LNCaP clone FGC (cell line): Measurements from ENCODE around the gene CAPZA2.

Experiments used
- DNase-seq: peaks from one replicate; pipeline ENCODE4 v3.0.0-alpha.2; 2011; ENCODE audit warnings: low read depth
- H3K4me3 ChIP-seq: 2 replicates; pipeline ENCODE4 v1.5.1; 2011; ENCODE audit warnings: mild to moderate bottlenecking, low read depth, low read length, control low read depth
- CTCF ChIP-seq: IDR thresholded peaks from 2 replicates; pipeline ENCODE4 v1.5.1; 2012; ENCODE audit warnings: mild to moderate bottlenecking; ENCODE audit not compliant: control insufficient read depth, insufficient read depth; ENCODE audit errors: extremely low read depth

CAPZA2 gene

DNA sequence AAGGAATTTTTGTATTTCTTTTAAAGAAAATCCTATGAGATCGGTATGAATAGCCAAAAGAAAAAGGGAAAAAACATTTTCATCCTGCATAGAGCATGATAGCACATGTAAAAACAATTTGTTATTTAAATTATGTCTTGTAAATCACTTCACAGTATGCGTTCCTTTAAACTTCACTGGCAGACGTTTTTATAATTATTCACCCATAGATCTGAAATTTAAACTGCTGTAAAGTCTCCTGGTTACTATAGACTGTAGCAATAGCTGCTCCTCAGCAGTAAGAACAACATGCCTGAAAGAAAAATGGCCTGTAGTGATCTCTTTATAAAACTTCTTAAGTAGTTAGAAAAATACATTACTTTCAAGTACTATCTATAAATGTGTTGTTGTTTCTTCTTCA, 26.5 kb downstream of the CAPZA2 start:
- no peak overlapping the region for H3K4me3 ChIP-seq
- TF ChIP-seq CTCF, result no peak
- no peak for DNase-seq

GRCh38 chr7:116895849-116896248, 33.5 kb downstream of the CAPZA2 start:
- no peak overlapping the region for H3K4me3 ChIP-seq
- TF ChIP-seq CTCF, result no peak
- DNase-seq, result no peak

- no peak overlapping the region for H3K4me3 ChIP-seq
- TF ChIP-seq CTCF, result no peak
- no peak for DNase-seq
Observed at GRCh38 chr7:116897661-116898060, 35.3 kb downstream of the CAPZA2 start.

GRCh38 chr7:116899308-116899707, 36.9 kb downstream of the CAPZA2 start:
- no peak for DNase-seq
- TF ChIP-seq CTCF, result no peak
- no peak overlapping the region for H3K4me3 ChIP-seq

DNA sequence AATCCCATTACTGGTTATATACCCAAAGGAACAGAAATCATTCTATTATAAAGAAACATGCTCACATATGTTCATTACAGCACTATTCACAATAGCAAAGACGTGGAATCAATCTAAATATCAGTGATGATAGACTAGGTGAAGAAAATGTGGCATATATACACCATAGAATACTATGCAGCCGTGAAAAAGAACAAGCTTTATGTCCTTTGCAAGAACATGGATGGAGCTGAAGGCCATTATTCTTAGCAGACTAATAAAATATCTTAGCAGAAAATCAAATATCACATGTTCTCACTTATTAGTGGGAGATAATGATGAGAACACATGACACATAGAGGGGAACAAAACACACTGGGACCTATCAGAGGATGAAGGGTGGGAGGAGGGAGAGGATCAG, 38.8 kb downstream of the CAPZA2 start:
- no peak for DNase-seq
- TF ChIP-seq CTCF, result no peak
- no peak overlapping the region for H3K4me3 ChIP-seq

GRCh38 chr7:116902867-116903266, 40.5 kb downstream of the CAPZA2 start:
- TF ChIP-seq CTCF, result no peak
- DNase-seq, result no peak
- H3K4me3 ChIP-seq, result no peak overlapping the region

- no peak overlapping the region for H3K4me3 ChIP-seq
- TF ChIP-seq CTCF, result no peak
- DNase-seq, result no peak
Observed at GRCh38 chr7:116906391-116906790, 44.0 kb downstream of the CAPZA2 start.
